ENCODE measurements around the gene CX3CR1.

- TF ChIP-seq PKNOX1 (IDR thresholded peaks at IDR 0.05): no peak
- TF ChIP-seq FOXM1 (IDR thresholded peaks at IDR 0.05; ENCODE audit: borderline replicate concordance): no peak
- no peak for TF ChIP-seq SP1 (IDR thresholded peaks at IDR 0.05)
- no peak for TF ChIP-seq TARDBP (IDR thresholded peaks at IDR 0.05)
These were observed 15.4 kb upstream of the CX3CR1 start for GRCh38 chr3:39295184-39295775.
